Measurements from ENCODE around the gene CMTM5.

CMTM5 gene

DNA sequence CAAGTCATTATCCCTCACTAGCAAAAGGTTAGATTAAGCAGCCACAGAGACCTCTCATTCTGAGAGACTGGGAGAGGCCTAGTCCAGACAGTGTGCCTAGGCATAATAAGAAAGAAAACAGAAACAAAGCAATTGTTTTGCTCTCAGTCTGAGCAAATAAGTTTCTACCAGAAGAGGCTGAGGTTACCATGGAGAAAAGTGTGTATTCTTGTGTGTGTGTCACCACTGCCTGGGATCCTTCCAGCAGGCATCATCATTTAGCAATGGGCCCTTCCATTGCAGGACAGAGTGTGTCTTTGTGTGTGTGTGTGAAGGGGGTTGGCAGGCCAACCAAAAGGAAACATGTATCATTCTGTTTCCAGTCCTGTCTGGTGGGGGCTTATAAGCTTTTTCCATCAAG, 15.5 kb upstream of the CMTM5 start:
- ATAC-seq (replicated peaks), result no peak

DNA sequence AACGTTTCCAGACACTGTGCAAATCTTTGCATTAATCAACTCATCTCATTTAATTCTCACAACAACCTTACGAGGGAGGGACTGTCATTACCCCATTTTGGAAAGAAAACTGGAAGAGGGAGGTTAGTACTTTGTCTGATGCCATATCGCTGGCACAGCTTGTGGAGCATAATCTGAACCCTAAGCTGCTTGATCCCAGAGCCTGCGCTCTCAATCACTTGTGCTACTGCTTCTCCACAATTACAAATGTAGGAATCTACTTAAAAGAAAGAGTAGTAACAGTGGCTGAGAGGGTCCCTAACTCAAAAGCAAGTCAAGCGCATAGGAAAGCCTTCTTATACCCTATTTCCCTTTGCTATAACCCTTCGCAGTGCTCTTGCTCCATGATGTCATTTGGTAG, 15.1 kb upstream of the CMTM5 start:
- H3K27me3 Mint-ChIP-seq, result peaks cover 18 to 44% of the 10 kb centered on the region in 2 donors
- DNase-seq, result no peak

More for the DNA sequence above, 15.5 kb upstream of the CMTM5 start:
- no peaks in the 10 kb centered on the region for H3K4me1 Mint-ChIP-seq (ENCODE audit: low read depth in 2 of 2)
- DNase-seq, result no peak
- no peaks in the 10 kb centered on the region for H3K9me3 Mint-ChIP-seq
- no peak overlapping the region for H3K27ac Mint-ChIP-seq
- peaks cover 18 to 43% of the 10 kb centered on the region in 2 donors for H3K27me3 Mint-ChIP-seq
- H3K4me3 Mint-ChIP-seq, result no peak overlapping the region
- H3K36me3 Mint-ChIP-seq (ENCODE audit: insufficient read depth), result peaks cover 4% of the 10 kb centered on the region

DNA sequence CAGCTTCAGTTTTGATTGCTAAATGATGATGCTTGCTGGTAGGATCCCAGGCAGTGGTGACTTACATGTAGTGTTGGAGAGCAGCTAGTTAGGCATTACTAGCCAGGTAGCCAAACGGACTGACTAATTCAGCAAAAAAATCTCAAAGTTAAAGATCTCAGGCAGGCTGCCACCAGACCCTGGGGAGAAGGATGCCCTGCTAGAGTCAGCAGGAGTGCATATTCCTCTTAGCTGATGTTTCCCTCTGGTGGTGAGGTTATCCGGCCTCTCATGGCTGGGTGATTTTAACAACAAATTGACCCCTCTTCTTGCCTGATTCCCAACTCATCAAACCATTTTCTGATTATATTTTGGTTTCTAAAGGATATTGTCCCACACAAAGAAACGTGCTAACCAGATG, 14.6 kb upstream of the CMTM5 start:
- Mint-ChIP-seq H3K9me3 (no peaks in the 10 kb centered on the region), H3K27ac (no peak overlapping the region), H3K27me3 (peaks cover 22 to 48% of the 10 kb centered on the region in 2 donors), H3K4me1 (ENCODE audit: low read depth in 2 of 2) (no peaks in the 10 kb centered on the region), H3K4me3 (no peak overlapping the region), H3K36me3 (ENCODE audit: insufficient read depth) (peaks cover 4% of the 10 kb centered on the region)
- DNase-seq (no peak), ATAC-seq (replicated peaks) (no peak)

More for the DNA sequence above, 15.1 kb upstream of the CMTM5 start:
- ATAC-seq (replicated peaks), result no peak
- H3K27ac Mint-ChIP-seq, result no peak overlapping the region
- no peaks in the 10 kb centered on the region for H3K4me1 Mint-ChIP-seq (ENCODE audit: low read depth in 2 of 2)
- H3K36me3 Mint-ChIP-seq (ENCODE audit: insufficient read depth), result peaks cover 4% of the 10 kb centered on the region
- H3K9me3 Mint-ChIP-seq, result no peaks in the 10 kb centered on the region
- H3K4me3 Mint-ChIP-seq, result no peak overlapping the region

DNA sequence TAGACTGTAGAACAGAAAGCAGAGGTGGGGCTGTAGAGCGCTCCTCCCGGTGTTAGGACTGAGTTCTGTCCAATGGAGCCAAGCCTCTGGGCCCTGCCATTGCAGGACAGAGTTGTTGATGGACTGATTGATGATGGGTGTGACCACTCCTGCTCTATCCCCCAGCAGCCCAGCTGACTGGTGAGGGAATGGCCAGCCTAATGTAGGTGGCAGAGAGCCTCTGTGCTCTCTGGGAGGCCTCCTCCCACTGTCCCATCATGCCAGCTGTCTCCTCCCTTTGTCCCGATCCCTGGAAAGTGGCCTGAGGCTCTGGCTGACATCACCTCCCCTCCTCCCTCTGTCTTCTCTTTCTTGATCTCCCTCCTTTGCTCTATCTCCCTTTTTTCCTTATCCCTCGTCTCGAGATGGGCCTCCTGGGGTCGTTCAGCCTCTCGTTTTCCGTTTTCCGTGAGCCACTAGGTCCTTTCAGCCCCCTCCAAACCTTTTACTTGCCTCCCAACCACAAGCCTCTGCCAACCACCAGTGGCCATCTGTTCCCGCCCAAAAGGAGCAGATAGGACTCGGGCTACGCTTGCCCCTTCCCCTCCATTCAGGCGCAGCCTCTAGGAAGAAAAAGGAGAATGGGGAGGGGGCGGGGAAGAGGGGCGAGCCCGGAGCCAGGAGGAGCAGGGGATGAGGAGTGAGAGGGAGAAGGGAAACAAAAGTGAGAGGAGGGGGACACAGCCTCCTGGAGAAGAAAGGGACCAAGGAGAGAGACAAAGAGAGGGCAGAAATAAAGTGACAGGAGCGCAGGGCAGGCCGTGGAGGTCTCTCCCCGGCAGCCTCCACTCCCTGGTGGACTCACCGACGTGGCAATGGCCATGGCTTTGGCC, 12.4 kb upstream of the CMTM5 start:
- Mint-ChIP-seq H3K4me3 (no peak overlapping the region), H3K27me3 (peaks cover 22 to 56% of the 10 kb centered on the region in 2 donors), H3K9me3 (no peaks in the 10 kb centered on the region), H3K36me3 (ENCODE audit: insufficient read depth) (peaks cover 4% of the 10 kb centered on the region), H3K4me1 (ENCODE audit: low read depth in 2 of 2) (no peaks in the 10 kb centered on the region), H3K27ac (no peak overlapping the region)
- DNase-seq (no peak), ATAC-seq (replicated peaks) (no peak)

DNA sequence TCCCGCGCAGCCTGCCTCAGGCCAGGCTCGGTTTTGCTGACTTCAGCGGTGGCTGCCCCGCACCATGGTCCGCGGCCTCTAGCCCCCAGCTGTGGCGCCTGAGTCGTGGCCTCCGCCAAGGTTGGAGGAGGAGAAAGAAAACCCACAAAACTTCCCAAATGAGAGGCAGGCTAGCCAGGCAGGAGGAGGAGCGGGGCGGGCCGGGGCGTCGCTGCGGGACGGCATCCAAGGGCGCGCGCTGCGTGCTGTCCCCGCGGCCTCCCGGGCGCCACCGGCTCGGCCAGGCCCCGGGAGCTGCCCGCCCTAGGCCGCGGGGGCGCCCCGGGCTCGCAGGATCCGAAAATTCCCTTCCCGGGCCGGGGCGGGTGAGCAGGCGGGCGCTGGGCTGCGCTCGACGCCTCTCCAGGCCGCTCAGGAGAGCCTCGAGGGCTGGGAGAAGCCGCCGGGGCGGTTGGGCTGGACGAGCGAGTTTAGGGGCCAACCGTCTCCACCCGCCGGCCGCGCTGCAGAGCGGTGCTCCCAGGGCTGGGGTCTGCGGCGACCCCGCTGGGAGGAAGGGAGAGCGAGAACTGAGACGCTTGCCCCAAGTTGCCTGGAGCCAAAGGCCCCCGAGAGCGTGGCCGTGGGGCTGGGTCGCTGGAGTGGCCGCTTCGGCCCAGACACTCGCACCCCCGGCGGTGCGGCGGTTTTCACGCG, 11.7 kb upstream of the CMTM5 start, which contains the start of gene EFS:
Gene EFS, minus strand, starts transcription at position 137 of the 696 bp plus-strand sequence. CDS start 147 bp downstream, outside the sequence.
- DNase-seq (no peak), ATAC-seq (replicated peaks) (no peak)
- peaks cover 22 to 48% of the 10 kb centered on the region in 2 donors for H3K27me3 Mint-ChIP-seq
- no peaks in the 10 kb centered on the region for H3K4me1 Mint-ChIP-seq (ENCODE audit: low read depth in 2 of 2)
- no peaks in the 10 kb centered on the region for H3K9me3 Mint-ChIP-seq
- peaks cover 4% of the 10 kb centered on the region for H3K36me3 Mint-ChIP-seq (ENCODE audit: insufficient read depth)
- H3K27ac Mint-ChIP-seq, result no peak within 1 kb of the TSS
- no peak within 1 kb of the TSS for H3K4me3 Mint-ChIP-seq

DNA sequence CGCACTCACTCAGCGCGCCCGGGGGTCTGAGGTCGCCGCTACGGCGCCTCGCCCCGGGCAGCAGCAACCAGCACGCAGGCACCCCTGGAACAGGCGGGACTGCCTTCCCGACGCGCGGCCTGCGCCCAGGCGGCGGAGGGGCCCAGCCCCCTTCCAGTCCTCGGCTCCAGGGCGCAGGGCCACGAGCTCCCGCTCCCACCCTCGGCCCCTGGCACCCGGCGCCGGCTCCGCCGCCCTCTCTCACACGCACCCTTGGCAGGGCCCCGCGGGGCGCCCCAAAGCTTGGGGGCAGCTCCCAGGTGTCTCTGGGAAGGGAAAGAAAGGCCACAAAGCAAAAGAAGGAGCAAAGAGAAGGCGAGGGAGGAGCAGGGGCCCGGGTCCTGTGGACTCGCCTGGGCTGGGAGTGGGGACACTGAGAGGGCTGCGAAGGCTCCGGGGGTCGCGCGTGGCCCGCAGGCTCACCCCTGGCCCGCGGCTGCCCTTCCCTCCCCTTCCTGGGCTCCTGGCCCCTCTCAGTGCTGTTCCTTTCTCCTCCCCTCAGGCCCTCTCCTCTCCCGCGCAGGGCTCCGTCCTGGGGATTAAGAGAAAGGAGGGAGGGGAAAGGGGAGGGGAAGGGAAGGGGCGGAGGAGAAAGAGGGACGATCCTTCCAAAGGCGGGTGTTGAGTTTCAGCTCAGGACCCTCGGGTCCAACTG, 11.0 kb upstream of the CMTM5 start:
- H3K4me1 Mint-ChIP-seq (ENCODE audit: low read depth in 2 of 2), result no peaks in the 10 kb centered on the region
- H3K9me3 Mint-ChIP-seq, result no peaks in the 10 kb centered on the region
- ATAC-seq (replicated peaks) (no peak), DNase-seq (no peak)
- H3K27me3 Mint-ChIP-seq, result peaks cover 22 to 49% of the 10 kb centered on the region in 2 donors
- no peak overlapping the region for H3K27ac Mint-ChIP-seq
- no peak overlapping the region for H3K4me3 Mint-ChIP-seq
- H3K36me3 Mint-ChIP-seq (ENCODE audit: insufficient read depth), result peaks cover 4% of the 10 kb centered on the region

DNA sequence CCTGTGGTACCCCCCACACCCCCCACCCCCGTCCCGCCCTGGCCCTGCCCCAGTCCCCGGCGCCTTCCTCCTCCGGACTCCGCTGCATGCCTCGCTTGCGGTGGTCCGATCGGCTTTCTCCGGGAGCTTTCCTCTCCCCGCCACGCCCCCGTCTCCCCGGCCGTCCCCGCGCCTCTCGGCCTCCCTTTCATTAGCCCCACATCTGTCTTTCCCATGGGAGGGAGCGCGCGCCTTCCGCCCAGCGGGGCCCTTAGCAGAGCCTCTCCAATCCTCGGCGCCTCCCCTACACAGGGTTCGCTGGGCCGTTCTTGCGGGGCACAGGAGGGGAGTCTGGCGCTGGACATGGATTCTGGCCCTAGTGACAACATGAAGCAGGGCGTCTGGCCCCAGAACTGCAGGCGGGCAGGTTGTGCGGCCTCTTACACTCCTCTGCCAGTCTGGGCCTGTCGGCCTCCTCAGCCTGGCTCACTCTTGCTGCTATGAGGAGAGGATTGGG, 10.4 kb upstream of the CMTM5 start:
- Mint-ChIP-seq H3K36me3 (ENCODE audit: insufficient read depth) (peaks cover 4% of the 10 kb centered on the region), H3K4me1 (ENCODE audit: low read depth in 2 of 2) (no peaks in the 10 kb centered on the region), H3K9me3 (no peaks in the 10 kb centered on the region), H3K4me3 (no peak overlapping the region), H3K27ac (no peak overlapping the region), H3K27me3 (peaks cover 22 to 55% of the 10 kb centered on the region in 2 donors)
- ATAC-seq (replicated peaks) (no peak), DNase-seq (no peak)

DNA sequence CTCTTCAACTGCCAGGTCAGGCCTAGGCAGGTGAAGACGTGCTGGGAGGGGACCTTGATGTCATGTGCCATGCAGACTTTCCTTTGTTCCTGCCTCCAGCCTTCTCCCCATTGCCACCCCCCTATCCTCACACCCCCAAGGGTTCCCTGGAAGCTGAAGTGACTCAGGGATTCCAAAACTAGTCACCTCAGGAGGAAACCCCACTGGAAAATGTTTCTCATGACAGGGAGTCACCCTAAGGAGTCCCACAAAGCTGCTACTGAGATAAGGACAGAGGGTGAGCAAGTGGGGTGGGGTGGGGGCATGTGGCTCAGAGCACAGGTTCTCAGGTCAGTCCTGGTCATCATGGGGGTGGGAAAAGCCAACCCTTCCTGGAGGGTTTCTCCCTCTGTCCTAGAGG, 6.6 kb upstream of the CMTM5 start:
- DNase-seq, result no peak

DNA sequence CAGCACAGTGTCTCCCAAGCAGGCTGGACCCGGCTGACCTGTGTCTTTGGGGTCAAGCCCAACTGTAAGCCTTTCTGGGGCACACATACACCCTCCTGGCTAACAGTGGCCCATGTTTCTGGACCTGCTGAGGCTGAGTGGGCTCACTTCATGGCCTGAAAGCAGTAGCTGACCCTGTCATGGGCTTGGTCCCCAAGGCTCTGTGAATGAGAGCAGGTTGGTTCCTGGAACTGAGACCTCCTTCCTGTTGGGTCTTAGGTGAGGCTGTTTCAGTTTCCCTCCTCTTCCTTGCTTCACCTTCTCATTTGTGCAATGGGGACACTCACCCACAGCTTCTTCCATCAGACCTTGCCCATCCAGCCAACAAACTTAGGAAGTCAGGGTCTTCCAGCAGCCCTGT, 5.0 kb upstream of the CMTM5 start:
- DNase-seq (no peak), ATAC-seq (replicated peaks) (no peak)
- Mint-ChIP-seq H3K27me3 (peaks cover 9 to 34% of the 10 kb centered on the region in 2 donors), H3K9me3 (no peaks in the 10 kb centered on the region), H3K4me1 (ENCODE audit: low read depth in 2 of 2) (no peaks in the 10 kb centered on the region), H3K36me3 (ENCODE audit: insufficient read depth) (no peaks in the 10 kb centered on the region), H3K27ac (no peak overlapping the region), H3K4me3 (no peak overlapping the region)

More for the DNA sequence above, 6.6 kb upstream of the CMTM5 start:
- Mint-ChIP-seq H3K27ac (no peak overlapping the region), H3K4me3 (no peak overlapping the region), H3K9me3 (no peaks in the 10 kb centered on the region), H3K27me3 (peaks cover 14 to 41% of the 10 kb centered on the region in 2 donors), H3K4me1 (ENCODE audit: low read depth in 2 of 2) (no peaks in the 10 kb centered on the region), H3K36me3 (ENCODE audit: insufficient read depth) (no peaks in the 10 kb centered on the region)
- no peak for ATAC-seq (replicated peaks)

DNA sequence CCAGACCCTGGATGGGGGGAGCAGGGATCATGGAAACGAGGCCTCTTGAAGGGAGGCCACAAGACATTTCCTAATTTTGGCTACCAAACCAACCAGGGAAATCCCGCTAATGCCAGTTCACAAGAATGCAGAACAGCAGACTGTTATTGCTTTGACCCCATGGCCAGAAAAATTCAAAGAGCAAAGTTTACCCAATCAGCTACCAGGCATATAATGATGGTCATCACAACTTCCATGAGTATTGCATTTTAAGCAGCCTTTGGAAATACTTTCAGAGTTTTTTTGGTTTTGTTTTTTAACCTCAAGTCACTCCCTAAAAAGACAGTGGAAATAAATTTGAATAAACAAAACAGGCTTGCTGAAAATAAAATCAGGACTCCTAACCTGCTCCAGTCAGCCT, 4.3 kb upstream of the CMTM5 start, which contains the start of gene IL25:
Gene IL25, plus strand, starts transcription at position 301 of the 400 bp plus-strand sequence.
- ATAC-seq (replicated peaks), result no peak
- Mint-ChIP-seq H3K27ac (no peak within 1 kb of the TSS), H3K36me3 (ENCODE audit: insufficient read depth) (no peaks in the 10 kb centered on the region), H3K27me3 (peaks cover 3 to 34% of the 10 kb centered on the region in 2 donors), H3K4me1 (ENCODE audit: low read depth in 2 of 2) (no peaks in the 10 kb centered on the region), H3K9me3 (no peaks in the 10 kb centered on the region), H3K4me3 (no peak within 1 kb of the TSS)
- DNase-seq, result no peak

DNA sequence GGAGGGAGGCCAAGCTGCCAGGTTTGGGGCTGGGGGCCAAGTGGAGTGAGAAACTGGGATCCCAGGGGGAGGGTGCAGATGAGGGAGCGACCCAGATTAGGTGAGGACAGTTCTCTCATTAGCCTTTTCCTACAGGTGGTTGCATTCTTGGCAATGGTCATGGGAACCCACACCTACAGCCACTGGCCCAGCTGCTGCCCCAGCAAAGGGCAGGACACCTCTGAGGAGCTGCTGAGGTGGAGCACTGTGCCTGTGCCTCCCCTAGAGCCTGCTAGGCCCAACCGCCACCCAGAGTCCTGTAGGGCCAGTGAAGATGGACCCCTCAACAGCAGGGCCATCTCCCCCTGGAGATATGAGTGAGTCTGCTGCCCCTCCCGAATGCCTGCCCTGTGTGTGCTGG, 3.8 kb upstream of the CMTM5 start:
- Mint-ChIP-seq H3K27me3 (peaks cover 0 to 34% of the 10 kb centered on the region in 2 donors), H3K9me3 (no peaks in the 10 kb centered on the region), H3K36me3 (ENCODE audit: insufficient read depth) (no peaks in the 10 kb centered on the region), H3K4me3 (no peak overlapping the region), H3K4me1 (ENCODE audit: low read depth in 2 of 2) (no peaks in the 10 kb centered on the region), H3K27ac (no peak overlapping the region)
- no peak for DNase-seq
- ATAC-seq (replicated peaks), result no peak

DNA sequence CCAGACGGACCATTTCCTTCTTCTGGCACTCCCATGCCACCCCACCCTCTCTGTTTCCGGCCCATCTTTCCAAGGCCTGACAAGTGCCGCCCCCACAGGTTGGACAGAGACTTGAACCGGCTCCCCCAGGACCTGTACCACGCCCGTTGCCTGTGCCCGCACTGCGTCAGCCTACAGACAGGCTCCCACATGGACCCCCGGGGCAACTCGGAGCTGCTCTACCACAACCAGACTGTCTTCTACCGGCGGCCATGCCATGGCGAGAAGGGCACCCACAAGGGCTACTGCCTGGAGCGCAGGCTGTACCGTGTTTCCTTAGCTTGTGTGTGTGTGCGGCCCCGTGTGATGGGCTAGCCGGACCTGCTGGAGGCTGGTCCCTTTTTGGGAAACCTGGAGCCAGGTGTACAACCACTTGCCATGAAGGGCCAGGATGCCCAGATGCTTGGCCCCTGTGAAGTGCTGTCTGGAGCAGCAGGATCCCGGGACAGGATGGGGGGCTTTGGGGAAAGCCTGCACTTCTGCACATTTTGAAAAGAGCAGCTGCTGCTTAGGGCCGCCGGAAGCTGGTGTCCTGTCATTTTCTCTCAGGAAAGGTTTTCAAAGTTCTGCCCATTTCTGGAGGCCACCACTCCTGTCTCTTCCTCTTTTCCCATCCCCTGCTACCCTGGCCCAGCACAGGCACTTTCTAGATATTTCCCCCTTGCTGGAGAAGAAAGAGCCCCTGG, 1.2 kb upstream of the CMTM5 start:
- DNase-seq (no peak), ATAC-seq (replicated peaks) (no peak)
- H3K27ac Mint-ChIP-seq, result no peak overlapping the region
- peaks cover 2 to 48% of the 10 kb centered on the region in 2 donors for H3K27me3 Mint-ChIP-seq
- no peaks in the 10 kb centered on the region for H3K9me3 Mint-ChIP-seq
- H3K4me3 Mint-ChIP-seq, result no peak overlapping the region
- H3K4me1 Mint-ChIP-seq (ENCODE audit: low read depth in 2 of 2), result no peaks in the 10 kb centered on the region
- no peaks in the 10 kb centered on the region for H3K36me3 Mint-ChIP-seq (ENCODE audit: insufficient read depth)

DNA sequence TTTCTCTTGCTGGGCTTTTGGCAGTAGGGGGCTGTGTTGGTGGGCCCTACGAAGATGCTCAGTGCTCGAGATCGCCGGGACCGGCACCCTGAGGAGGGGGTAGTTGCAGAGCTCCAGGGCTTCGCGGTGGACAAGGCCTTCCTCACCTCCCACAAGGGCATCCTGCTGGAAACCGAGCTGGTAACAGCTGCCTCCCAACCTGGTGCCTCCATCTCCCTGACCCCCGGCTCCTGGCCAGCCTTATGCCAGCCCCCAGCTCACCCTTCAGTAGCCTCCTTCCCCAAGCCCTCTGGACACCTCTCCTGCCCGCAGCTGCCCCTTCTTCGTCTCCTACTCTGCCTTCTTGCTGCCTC, 328 bp downstream of the CMTM5 start:
- H3K9me3 Mint-ChIP-seq, result no peaks in the 10 kb centered on the region
- ATAC-seq (replicated peaks) (no peak), DNase-seq (no peak)
- H3K4me3 Mint-ChIP-seq, result no peak overlapping the region
- H3K4me1 Mint-ChIP-seq (ENCODE audit: low read depth in 2 of 2), result no peaks in the 10 kb centered on the region
- no peaks in the 10 kb centered on the region for H3K36me3 Mint-ChIP-seq (ENCODE audit: insufficient read depth)
- H3K27me3 Mint-ChIP-seq, result peaks cover 14 to 54% of the 10 kb centered on the region in 2 donors
- H3K27ac Mint-ChIP-seq, result peak overlapping the region in 1 of 2 donors; percentile 54
